RPMI8226 (cell line): ENCODE results near the gene OR56A1.

ENCODE experiments used
- DNase-seq: peaks from one replicate; pipeline ENCODE4 v3.0.0-alpha.2; 2015

OR56A1 gene

DNA sequence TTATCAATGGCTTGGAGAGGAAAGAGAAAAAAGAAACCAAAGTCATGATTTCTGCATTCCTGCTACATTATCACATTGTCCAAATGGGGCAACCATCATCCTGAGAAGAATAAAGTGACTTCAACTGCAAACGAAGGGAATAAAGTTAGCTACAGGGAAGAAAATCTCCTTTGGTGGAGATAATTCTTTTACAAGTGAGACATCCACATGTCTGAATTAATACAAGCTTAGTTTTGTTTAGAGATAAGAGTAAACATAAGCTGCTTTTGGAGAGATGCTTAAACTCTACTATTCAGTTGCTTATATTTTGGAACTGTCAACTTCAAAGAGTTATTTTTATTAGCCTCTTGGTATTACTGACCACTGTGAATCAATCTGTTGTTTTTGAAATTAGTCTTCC, 43.7 kb downstream of the OR56A1 start, which contains the start of gene OR52L1:
Gene OR52L1 (minus strand): TSS at position 101 of the 400 bp plus-strand sequence. CDS start 55 bp downstream, at position 46.
- DNase-seq = no peak

DNA sequence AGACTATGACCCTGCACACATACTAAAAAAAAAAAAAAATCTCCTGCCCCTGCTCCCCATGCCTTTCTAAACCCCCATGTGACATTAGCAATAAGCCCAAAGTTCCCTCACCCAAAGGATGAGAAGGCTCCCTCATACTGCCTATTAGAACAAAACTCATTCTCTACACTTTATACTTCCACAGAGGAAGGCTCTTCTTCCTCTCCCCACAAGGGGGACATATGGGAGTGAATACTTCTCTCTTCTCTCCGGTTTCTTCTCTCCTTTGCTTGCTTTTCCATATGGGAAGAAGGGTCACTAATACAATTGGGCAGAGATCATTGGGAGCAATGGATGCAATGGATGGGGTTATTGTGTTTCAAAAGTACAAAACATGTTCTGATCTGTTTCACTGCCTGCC, 47.1 kb downstream of the OR56A1 start:
- no peak for DNase-seq

DNA sequence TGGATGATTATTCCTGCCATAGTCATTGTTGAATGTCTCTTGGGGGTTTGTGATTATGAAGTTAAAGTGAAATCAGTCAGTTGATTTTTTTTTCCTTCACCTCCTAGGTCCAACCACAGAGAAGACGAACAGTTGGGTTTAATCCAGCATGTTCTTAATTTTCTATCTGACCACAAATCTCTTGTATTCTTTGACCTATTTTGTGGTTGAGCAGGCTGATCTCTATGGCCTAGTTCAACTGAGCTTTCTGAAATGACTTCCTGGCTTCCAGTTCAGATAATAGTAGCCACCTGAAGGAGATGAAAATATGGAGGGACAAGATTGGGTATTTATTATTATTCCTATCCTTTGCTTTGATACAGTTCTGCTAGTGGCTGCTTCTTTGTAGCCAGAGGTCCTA, 57.0 kb downstream of the OR56A1 start:
- DNase-seq = no peak
